ENCODE measurements around the gene SUPT3H.

The SUPT3H gene

GRCh38 chr6:45398075-45398813, 20.5 kb upstream of the SUPT3H start:
- Histone ChIP-seq H2BK15ac (replicated peaks; ENCODE audit: low read depth) (no peak overlapping the region), H3K56ac (ENCODE audit: low read length) (no peak overlapping the region), H3K4me2 (ENCODE audit: low read length) (no peak overlapping the region), H4K8ac (ENCODE audit: low read depth, low read length) (no peak overlapping the region), H2BK5ac (ENCODE audit: low read length) (no peak overlapping the region), H3K18ac (ENCODE audit: low read length) (no peak overlapping the region), H3K9ac (ENCODE audit: low read length) (no peak overlapping the region), H3K4ac (ENCODE audit: low read depth, low read length) (no peak overlapping the region), H4K5ac (ENCODE audit: low read length) (no peak overlapping the region), H2AK5ac (ENCODE audit: low read length) (no peak overlapping the region), H3K23ac (ENCODE audit: low read length) (no peak overlapping the region), H3K79me1 (ENCODE audit: low read length) (no peaks in the 10 kb centered on the region), H3K27me3 (ENCODE audit: insufficient read depth, low read length, poor library complexity) (no peaks in the 10 kb centered on the region), H3K36me3 (ENCODE audit: control insufficient read depth, insufficient read depth, low read length) (no peaks in the 10 kb centered on the region), H3K4me1 (ENCODE audit: control insufficient read depth, low read depth, low read length) (no peaks in the 10 kb centered on the region), H3K4me3 (ENCODE audit: low read length) (no peak overlapping the region), H2BK120ac (ENCODE audit: low read depth, low read length) (peak overlapping the region; percentile 21), H3K27ac (ENCODE audit: low read depth, low read length) (no peak overlapping the region), H3K79me2 (ENCODE audit: control insufficient read depth, insufficient read depth, low read length) (no peaks in the 10 kb centered on the region)
- WGBS (ENCODE audit: extremely low coverage, insufficient coverage, low lambda C conversion rate), result no CpG with 5 or more reads among the region's 2 CpGs
- no peak for DNase-seq

- Histone ChIP-seq H3K23ac (ENCODE audit: low read length) (no peak overlapping the region), H3K4me1 (ENCODE audit: control insufficient read depth, low read depth, low read length) (no peaks in the 10 kb centered on the region), H3K79me1 (ENCODE audit: low read length) (no peaks in the 10 kb centered on the region), H3K27ac (ENCODE audit: low read depth, low read length) (no peak overlapping the region), H4K5ac (ENCODE audit: low read length) (no peak overlapping the region), H3K79me2 (ENCODE audit: control insufficient read depth, insufficient read depth, low read length) (no peaks in the 10 kb centered on the region), H3K27me3 (ENCODE audit: insufficient read depth, low read length, poor library complexity) (no peaks in the 10 kb centered on the region), H2BK5ac (ENCODE audit: low read length) (no peak overlapping the region), H3K36me3 (ENCODE audit: control insufficient read depth, insufficient read depth, low read length) (no peaks in the 10 kb centered on the region), H4K8ac (ENCODE audit: low read depth, low read length) (no peak overlapping the region), H3K56ac (ENCODE audit: low read length) (no peak overlapping the region), H3K18ac (ENCODE audit: low read length) (no peak overlapping the region), H3K4me2 (ENCODE audit: low read length) (no peak overlapping the region), H3K4me3 (ENCODE audit: low read length) (no peak overlapping the region), H2BK15ac (replicated peaks; ENCODE audit: low read depth) (no peak overlapping the region), H3K4ac (ENCODE audit: low read depth, low read length) (no peak overlapping the region), H3K9ac (ENCODE audit: low read length) (no peak overlapping the region), H2AK5ac (ENCODE audit: low read length) (no peak overlapping the region), H2BK120ac (ENCODE audit: low read depth, low read length) (no peak overlapping the region)
- peak; percentile 39 for DNase-seq
- no CpG with 5 or more reads among the region's 4 CpGs for WGBS (ENCODE audit: extremely low coverage, insufficient coverage, low lambda C conversion rate)
Measured at GRCh38 chr6:45394586-45395095, 16.9 kb upstream of the SUPT3H start.

GRCh38 chr6:45388328-45388727, 10.6 kb upstream of the SUPT3H start:
- H2AK5ac ChIP-seq (ENCODE audit: low read length), result no peak overlapping the region
- no peaks in the 10 kb centered on the region for H3K79me1 ChIP-seq (ENCODE audit: low read length)
- DNase-seq, result no peak
- H3K23ac ChIP-seq (ENCODE audit: low read length), result no peak overlapping the region
- H4K8ac ChIP-seq (ENCODE audit: low read depth, low read length), result no peak overlapping the region
- no peak overlapping the region for H2BK5ac ChIP-seq (ENCODE audit: low read length)
- no CpG with 5 or more reads among the region's 3 CpGs for WGBS (ENCODE audit: extremely low coverage, insufficient coverage, low lambda C conversion rate)
- no peak overlapping the region for H3K18ac ChIP-seq (ENCODE audit: low read length)
- no peak overlapping the region for H3K56ac ChIP-seq (ENCODE audit: low read length)
- H3K27me3 ChIP-seq (ENCODE audit: insufficient read depth, low read length, poor library complexity), result no peaks in the 10 kb centered on the region
- no peak overlapping the region for H3K9ac ChIP-seq (ENCODE audit: low read length)
- H3K4me3 ChIP-seq (ENCODE audit: low read length), result no peak overlapping the region
- H3K79me2 ChIP-seq (ENCODE audit: control insufficient read depth, insufficient read depth, low read length), result no peaks in the 10 kb centered on the region
- no peak overlapping the region for H3K27ac ChIP-seq (ENCODE audit: low read depth, low read length)
- no peaks in the 10 kb centered on the region for H3K36me3 ChIP-seq (ENCODE audit: control insufficient read depth, insufficient read depth, low read length)
- no peak overlapping the region for H3K4me2 ChIP-seq (ENCODE audit: low read length)
- H4K5ac ChIP-seq (ENCODE audit: low read length), result no peak overlapping the region
- H2BK15ac ChIP-seq (replicated peaks; ENCODE audit: low read depth), result no peak overlapping the region
- no peak overlapping the region for H2BK120ac ChIP-seq (ENCODE audit: low read depth, low read length)
- H3K4ac ChIP-seq (ENCODE audit: low read depth, low read length), result no peak overlapping the region
- no peaks in the 10 kb centered on the region for H3K4me1 ChIP-seq (ENCODE audit: control insufficient read depth, low read depth, low read length)

- H2BK15ac ChIP-seq (replicated peaks; ENCODE audit: low read depth), result no peak overlapping the region
- no peak overlapping the region for H3K23ac ChIP-seq (ENCODE audit: low read length)
- H3K56ac ChIP-seq (ENCODE audit: low read length), result no peak overlapping the region
- H3K4ac ChIP-seq (ENCODE audit: low read depth, low read length), result no peak overlapping the region
- H4K5ac ChIP-seq (ENCODE audit: low read length), result no peak overlapping the region
- no peak overlapping the region for H4K8ac ChIP-seq (ENCODE audit: low read depth, low read length)
- no peak overlapping the region for H3K27ac ChIP-seq (ENCODE audit: low read depth, low read length)
- no peak overlapping the region for H2BK5ac ChIP-seq (ENCODE audit: low read length)
- no peak for DNase-seq
- no peaks in the 10 kb centered on the region for H3K79me2 ChIP-seq (ENCODE audit: control insufficient read depth, insufficient read depth, low read length)
- H3K4me1 ChIP-seq (ENCODE audit: control insufficient read depth, low read depth, low read length), result no peaks in the 10 kb centered on the region
- no CpG with 5 or more reads among the region's 5 CpGs for WGBS (ENCODE audit: extremely low coverage, insufficient coverage, low lambda C conversion rate)
- H2AK5ac ChIP-seq (ENCODE audit: low read length), result no peak overlapping the region
- H3K4me2 ChIP-seq (ENCODE audit: low read length), result no peak overlapping the region
- no peak overlapping the region for H3K4me3 ChIP-seq (ENCODE audit: low read length)
- H3K18ac ChIP-seq (ENCODE audit: low read length), result no peak overlapping the region
- no peaks in the 10 kb centered on the region for H3K36me3 ChIP-seq (ENCODE audit: control insufficient read depth, insufficient read depth, low read length)
- no peak overlapping the region for H2BK120ac ChIP-seq (ENCODE audit: low read depth, low read length)
- H3K9ac ChIP-seq (ENCODE audit: low read length), result no peak overlapping the region
- H3K27me3 ChIP-seq (ENCODE audit: insufficient read depth, low read length, poor library complexity), result no peaks in the 10 kb centered on the region
- no peaks in the 10 kb centered on the region for H3K79me1 ChIP-seq (ENCODE audit: low read length)
Measured at GRCh38 chr6:45387236-45387635, 9.5 kb upstream of the SUPT3H start.

- no peak overlapping the region for H3K4ac ChIP-seq (ENCODE audit: low read depth, low read length)
- H3K23ac ChIP-seq (ENCODE audit: low read length), result no peak overlapping the region
- H2BK120ac ChIP-seq (ENCODE audit: low read depth, low read length), result no peak overlapping the region
- no peak overlapping the region for H2BK15ac ChIP-seq (replicated peaks; ENCODE audit: low read depth)
- no peak overlapping the region for H4K8ac ChIP-seq (ENCODE audit: low read depth, low read length)
- no peaks in the 10 kb centered on the region for H3K36me3 ChIP-seq (ENCODE audit: control insufficient read depth, insufficient read depth, low read length)
- no peaks in the 10 kb centered on the region for H3K27me3 ChIP-seq (ENCODE audit: insufficient read depth, low read length, poor library complexity)
- no peak overlapping the region for H2BK5ac ChIP-seq (ENCODE audit: low read length)
- no peak overlapping the region for H3K4me3 ChIP-seq (ENCODE audit: low read length)
- no CpG with 5 or more reads among the region's 3 CpGs for WGBS (ENCODE audit: extremely low coverage, insufficient coverage, low lambda C conversion rate)
- H3K18ac ChIP-seq (ENCODE audit: low read length), result no peak overlapping the region
- H3K4me1 ChIP-seq (ENCODE audit: control insufficient read depth, low read depth, low read length), result no peaks in the 10 kb centered on the region
- H3K56ac ChIP-seq (ENCODE audit: low read length), result no peak overlapping the region
- no peak overlapping the region for H2AK5ac ChIP-seq (ENCODE audit: low read length)
- no peak overlapping the region for H3K9ac ChIP-seq (ENCODE audit: low read length)
- DNase-seq, result no peak
- no peak overlapping the region for H4K5ac ChIP-seq (ENCODE audit: low read length)
- no peaks in the 10 kb centered on the region for H3K79me1 ChIP-seq (ENCODE audit: low read length)
- no peak overlapping the region for H3K27ac ChIP-seq (ENCODE audit: low read depth, low read length)
- H3K79me2 ChIP-seq (ENCODE audit: control insufficient read depth, insufficient read depth, low read length), result no peaks in the 10 kb centered on the region
- H3K4me2 ChIP-seq (ENCODE audit: low read length), result no peak overlapping the region
Measured at GRCh38 chr6:45386501-45386900, 8.8 kb upstream of the SUPT3H start.

GRCh38 chr6:45382391-45382790, 4.7 kb upstream of the SUPT3H start:
- Histone ChIP-seq H2BK120ac (ENCODE audit: low read depth, low read length) (no peak overlapping the region), H2BK15ac (replicated peaks; ENCODE audit: low read depth) (no peak overlapping the region), H4K5ac (ENCODE audit: low read length) (no peak overlapping the region), H3K23ac (ENCODE audit: low read length) (no peak overlapping the region), H3K9ac (ENCODE audit: low read length) (no peak overlapping the region), H3K56ac (ENCODE audit: low read length) (no peak overlapping the region), H3K36me3 (ENCODE audit: control insufficient read depth, insufficient read depth, low read length) (no peaks in the 10 kb centered on the region), H3K27ac (ENCODE audit: low read depth, low read length) (no peak overlapping the region), H4K8ac (ENCODE audit: low read depth, low read length) (no peak overlapping the region), H3K4me3 (ENCODE audit: low read length) (no peak overlapping the region), H3K4ac (ENCODE audit: low read depth, low read length) (no peak overlapping the region), H3K27me3 (ENCODE audit: insufficient read depth, low read length, poor library complexity) (no peaks in the 10 kb centered on the region), H3K79me1 (ENCODE audit: low read length) (no peaks in the 10 kb centered on the region), H3K79me2 (ENCODE audit: control insufficient read depth, insufficient read depth, low read length) (no peaks in the 10 kb centered on the region), H3K18ac (ENCODE audit: low read length) (no peak overlapping the region), H3K4me1 (ENCODE audit: control insufficient read depth, low read depth, low read length) (no peaks in the 10 kb centered on the region), H3K4me2 (ENCODE audit: low read length) (no peak overlapping the region), H2AK5ac (ENCODE audit: low read length) (no peak overlapping the region), H2BK5ac (ENCODE audit: low read length) (no peak overlapping the region)
- no CpG with 5 or more reads among the region's 2 CpGs for WGBS (ENCODE audit: extremely low coverage, insufficient coverage, low lambda C conversion rate)
- no peak for DNase-seq
